Activated CD8-positive, alpha-beta T cell treated with anti-CD3 and anti-CD28 coated beads for 36 hours (primary cell): ENCODE data around the gene DNAAF1. TPM values are rescaled to one million over a fixed set of nuclear protein-coding genes. Genes with fewer than 3 reads are reported as not detected.
"Not testable (repeated sequence)": the region's sequence is repeated elsewhere in the genome, so short reads cannot be mapped to it uniquely, and the experiment has no call there.

Experiments
- ATAC-seq: fragments of 200-7000 bp; cut with Tn5 transposase; one replicate; pipeline ENCODE4 v1.10.0; 2021; ENCODE audit warnings: mild to moderate bottlenecking, moderate library complexity
- CTCF ChIA-PET: fragments of 350-600 bp; sonication (Branson Sonifier 250); formaldehyde crosslinking; loops from one replicate; lab custom pipeline; 2021; ENCODE audit warnings: antibody characterized with exemption; lab: Charles Lee
- POLR2A ChIA-PET: fragments of 350-600 bp; sonication (Branson Sonifier 250); formaldehyde crosslinking; loops from one replicate; lab custom pipeline; 2021; ENCODE audit warnings: antibody characterized with exemption; lab: Charles Lee
- DNase-seq: peaks from one replicate; pipeline ENCODE4 v3.0.0-alpha.2; 2020
- H3K27ac Mint-ChIP-seq: one replicate; pipeline ENCODE4 v1.8.0; 2021; ENCODE audit warnings: mild to moderate bottlenecking, mixed read lengths
- H3K27me3 Mint-ChIP-seq: one replicate; pipeline ENCODE4 v1.8.0; 2021; ENCODE audit warnings: mixed read lengths
- H3K36me3 Mint-ChIP-seq: one replicate; pipeline ENCODE4 v1.8.0; 2021; ENCODE audit warnings: low read depth, mixed read lengths
- H3K4me1 Mint-ChIP-seq: one replicate; pipeline ENCODE4 v1.8.0; 2021; ENCODE audit warnings: low read depth, mixed read lengths
- H3K4me3 Mint-ChIP-seq: one replicate; pipeline ENCODE4 v1.8.0; 2021; ENCODE audit warnings: mild to moderate bottlenecking, moderate library complexity, mixed read lengths
- H3K9me3 Mint-ChIP-seq: one replicate; pipeline ENCODE4 v1.8.0; 2021; ENCODE audit warnings: mixed read lengths
- CTCF ChIP-seq: fragments of 200-600 bp; IDR thresholded peaks from one replicate; pipeline ENCODE4 v1.8.0; 2022; ENCODE audit warnings: antibody characterized with exemption, mild to moderate bottlenecking
- intact Hi-C: fragments of 100-400 bp; cut with micrococcal nuclease; formaldehyde crosslinking; loops from one replicate; pipeline ENCODE4 v1.10.0; 2022
- total RNA-seq, 2 experiments: library from RNA; stranded (reverse); gene quantifications; one replicate each; pipeline ENCODE4 v1.2.3, GENCODE V29; 2021

The DNAAF1 gene
- total RNA-seq, 2 experiments from 2014 or later, result not detected

GRCh38 chr16:84107921-84108320 lies 37.2 kb upstream of the DNAAF1 start:
- ChIA-PET CTCF (interaction anchor here (1.0 kb wide), 1 partner anchor 52 kb away, joined by 3 read pairs; no protein-coding TSS in a partner anchor), POLR2A (interaction anchor here (3.2 kb wide), 1 partner anchor 9 kb away, joined by 18 read pairs; the partner anchor contains the start of gene MBTPS1)
- no peak for ATAC-seq
- intact Hi-C loops, result no loop called here
- no peak overlapping the region for H3K4me3 Mint-ChIP-seq
- no peaks in the 10 kb centered on the region for H3K9me3 Mint-ChIP-seq
- H3K4me1 Mint-ChIP-seq, result peaks cover 62% of the 10 kb centered on the region
- no peaks in the 10 kb centered on the region for H3K27me3 Mint-ChIP-seq
- no peak overlapping the region for H3K27ac Mint-ChIP-seq
- H3K36me3 Mint-ChIP-seq, result no peaks in the 10 kb centered on the region
- no peak for TF ChIP-seq CTCF
- no peak for DNase-seq

- no peaks in the 10 kb centered on the region for H3K9me3 Mint-ChIP-seq
- CTCF ChIA-PET, result interaction anchor here (1.0 to 1.9 kb wide), 3 partner anchors 26 to 77 kb away, joined by 4 to 7 read pairs (median 4); partner anchors contain the start of gene TAF1C
- ATAC-seq (no peak), DNase-seq (no peak)
- H3K4me3 Mint-ChIP-seq, result no peak overlapping the region
- POLR2A ChIA-PET, result no interaction called here
- TF ChIP-seq CTCF, result no peak
- intact Hi-C loops, result no loop called here
- H3K27ac Mint-ChIP-seq, result peak overlapping the region; percentile 67
- peaks cover 58% of the 10 kb centered on the region for H3K4me1 Mint-ChIP-seq
- H3K36me3 Mint-ChIP-seq, result no peaks in the 10 kb centered on the region
- no peaks in the 10 kb centered on the region for H3K27me3 Mint-ChIP-seq
Observed at GRCh38 chr16:84109598-84110335, 35.3 kb upstream of the DNAAF1 start.

GRCh38 chr16:84110527-84110926 lies 34.6 kb upstream of the DNAAF1 start:
- DNase-seq (no peak), ATAC-seq (no peak)
- no peak for TF ChIP-seq CTCF
- Mint-ChIP-seq H3K9me3 (no peaks in the 10 kb centered on the region), H3K4me1 (peaks cover 59% of the 10 kb centered on the region), H3K36me3 (peaks cover 2% of the 10 kb centered on the region), H3K4me3 (no peak overlapping the region), H3K27me3 (no peaks in the 10 kb centered on the region), H3K27ac (peak overlapping the region; percentile 31)
- intact Hi-C loops, result no loop called here
- ChIA-PET POLR2A (interaction anchor here (1.1 kb wide), 1 partner anchor 13 kb away, joined by 3 read pairs; no protein-coding TSS in a partner anchor), CTCF (interaction anchor here (0.9 to 1.9 kb wide), 4 partner anchors 10 to 154 kb away, joined by 3 to 7 read pairs (median 4); partner anchors contain the start of gene TAF1C)

GRCh38 chr16:84111525-84111924 lies 33.6 kb upstream of the DNAAF1 start:
- CTCF ChIA-PET, result interaction anchor here (0.9 to 1.4 kb wide), 3 partner anchors 11 to 155 kb away, joined by 3 to 4 read pairs (median 3); no protein-coding TSS in a partner anchor

GRCh38 chr16:84111949-84112348 lies 33.2 kb upstream of the DNAAF1 start:
- DNase-seq, result peak; percentile 54
- peaks cover 50% of the 10 kb centered on the region for H3K4me1 Mint-ChIP-seq
- intact Hi-C loops, result not testable (repeated sequence)

More at GRCh38 chr16:84111525-84111924, 33.6 kb upstream of the DNAAF1 start:
- intact Hi-C loops, result no loop called here
- DNase-seq (no peak), ATAC-seq (no peak)
- Mint-ChIP-seq H3K27ac (no peak overlapping the region), H3K36me3 (peaks cover 4% of the 10 kb centered on the region), H3K27me3 (no peaks in the 10 kb centered on the region), H3K4me1 (peaks cover 55% of the 10 kb centered on the region), H3K4me3 (no peak overlapping the region), H3K9me3 (no peaks in the 10 kb centered on the region)
- POLR2A ChIA-PET, result interaction anchor here (1.1 kb wide), 1 partner anchor 34 kb away, joined by 3 read pairs; the partner anchor contains the start of genes DNAAF1 and HSDL1
- no peak for TF ChIP-seq CTCF

More at GRCh38 chr16:84111949-84112348, 33.2 kb upstream of the DNAAF1 start:
- not testable (repeated sequence) for H3K27ac Mint-ChIP-seq, H3K36me3 Mint-ChIP-seq, H3K27me3 Mint-ChIP-seq, H3K9me3 Mint-ChIP-seq, ATAC-seq, H3K4me3 Mint-ChIP-seq
- ChIA-PET POLR2A (interaction anchor here (1.1 kb wide), 1 partner anchor 33 kb away, joined by 3 read pairs; the partner anchor contains the start of genes DNAAF1 and HSDL1), CTCF (interaction anchor here (0.9 to 1.4 kb wide), 3 partner anchors 11 to 156 kb away, joined by 3 to 4 read pairs (median 3); no protein-coding TSS in a partner anchor)
